Activated CD4-positive, alpha-beta T cell treated with anti-CD3 and anti-CD28 coated beads, Interleukin-2, amount 50 U/mL, for 24 hours (primary cell): ENCODE data around the gene PTPRN2.
"Not testable (repeated sequence)": the region's sequence is repeated elsewhere in the genome, so short reads cannot be mapped to it uniquely, and the experiment has no call there.

Experiments used
- DNase-seq, 2 donors: peaks; one replicate each; pipeline ENCODE4 v3.0.0-alpha.2; 2020; ENCODE audit warnings: low read depth in 1 of 2, low spot score in 1 of 2

The PTPRN2 gene

DNA sequence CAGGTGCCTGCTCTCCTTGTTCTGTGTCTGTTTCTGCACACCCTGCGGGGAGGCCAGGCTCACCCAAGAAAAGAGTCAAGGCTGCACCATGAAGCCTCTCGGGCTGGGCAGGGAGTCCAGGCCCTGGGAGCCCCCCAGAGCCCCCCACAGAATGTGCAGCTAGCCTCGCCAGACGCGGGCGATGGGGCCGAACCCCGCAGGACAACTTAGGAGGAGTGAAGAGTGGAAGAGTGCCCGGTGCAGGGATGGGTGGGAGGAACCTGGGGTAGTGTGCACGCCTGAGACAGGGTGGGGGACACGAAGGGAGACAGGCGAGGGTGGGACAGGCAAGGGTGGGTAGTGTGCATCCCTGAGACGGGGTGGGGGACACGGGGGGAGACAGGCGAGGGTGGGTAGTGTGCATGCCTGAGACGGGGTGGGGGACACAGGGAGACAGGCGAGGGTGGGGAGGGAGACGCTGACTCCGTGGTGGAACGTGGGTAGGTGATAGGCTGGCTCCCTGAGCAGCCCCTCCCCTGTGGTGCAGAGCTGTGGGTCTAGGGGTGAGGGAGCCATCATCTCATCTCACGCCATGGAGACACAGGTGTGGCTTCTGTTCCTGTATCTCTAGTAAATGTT, 635.5 kb downstream of the PTPRN2 start:
- DNase-seq = no peak

DNA sequence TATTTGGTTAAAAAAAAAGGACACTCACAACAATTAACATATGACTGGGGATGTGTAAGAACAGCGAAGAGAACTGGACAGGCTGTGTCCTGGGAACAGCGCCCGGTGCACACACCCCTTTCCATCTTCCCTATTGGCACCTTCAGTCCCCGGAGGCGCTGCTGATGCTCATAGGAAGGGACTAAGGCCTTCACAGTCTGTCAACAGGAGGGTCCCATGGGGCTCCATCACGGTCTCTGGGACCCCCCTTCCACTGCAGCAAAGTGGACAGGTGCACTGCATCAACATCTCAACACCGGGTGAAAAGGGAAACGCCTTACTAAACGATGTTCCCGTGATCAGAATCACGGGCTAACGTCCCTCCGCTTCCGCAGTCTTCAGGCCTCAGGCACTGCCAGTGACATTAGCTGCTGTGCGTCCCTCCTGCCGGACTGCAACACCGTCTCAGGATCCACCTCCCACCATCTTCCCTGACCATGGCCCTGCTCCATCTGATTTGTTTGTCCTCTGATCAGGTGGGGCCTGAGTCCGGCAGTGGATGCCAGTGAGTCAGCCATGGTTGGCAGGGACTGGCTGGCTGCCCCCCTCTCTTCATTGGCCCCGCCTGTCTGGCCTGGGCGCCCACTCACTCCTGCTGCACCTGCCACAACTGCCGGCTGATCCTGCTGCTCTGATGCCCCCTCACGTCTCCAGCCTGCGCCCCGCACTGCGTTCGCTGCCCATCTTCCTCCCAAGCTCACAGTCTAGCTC, 636.1 kb downstream of the PTPRN2 start:
- DNase-seq = no peak

DNA sequence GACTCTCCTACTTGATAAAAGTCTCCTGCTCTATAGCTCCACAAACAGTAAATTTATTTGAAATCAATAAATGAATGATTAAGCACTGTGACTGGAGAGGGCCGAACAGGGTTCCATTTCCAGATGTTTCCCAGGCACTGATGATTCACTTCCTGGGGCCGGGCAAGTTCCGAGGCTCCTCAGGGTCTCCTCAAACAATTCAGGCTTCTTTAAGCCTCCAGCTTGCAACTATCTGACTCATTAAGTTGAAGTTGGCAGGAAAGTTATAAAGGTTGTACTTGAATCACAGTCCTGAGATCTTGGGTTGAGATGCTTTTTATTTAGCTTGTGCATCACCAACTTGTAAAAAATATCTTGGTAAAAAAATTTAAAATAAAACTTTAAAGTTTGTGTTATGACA, 637.9 kb downstream of the PTPRN2 start:
- DNase-seq = no peak

DNA sequence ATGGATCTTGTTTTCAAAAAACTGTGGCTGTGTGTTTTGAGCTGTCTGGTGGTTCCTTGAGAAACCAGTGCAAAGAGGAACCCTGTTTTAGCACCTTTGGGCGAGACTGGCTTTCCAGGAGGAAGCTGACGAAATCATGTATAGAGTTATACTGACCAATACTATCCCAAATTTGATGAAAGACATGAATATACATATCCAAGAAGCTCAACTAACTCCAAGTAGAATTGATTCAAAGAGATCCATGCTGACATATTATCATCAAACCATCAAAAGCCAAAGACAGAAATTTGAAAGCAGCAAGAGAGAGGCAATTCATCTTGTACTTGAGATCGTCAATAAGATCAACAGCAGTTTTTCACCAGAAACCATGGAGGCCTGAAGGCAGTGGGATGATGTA, 640.1 kb downstream of the PTPRN2 start:
- no peak for DNase-seq

DNA sequence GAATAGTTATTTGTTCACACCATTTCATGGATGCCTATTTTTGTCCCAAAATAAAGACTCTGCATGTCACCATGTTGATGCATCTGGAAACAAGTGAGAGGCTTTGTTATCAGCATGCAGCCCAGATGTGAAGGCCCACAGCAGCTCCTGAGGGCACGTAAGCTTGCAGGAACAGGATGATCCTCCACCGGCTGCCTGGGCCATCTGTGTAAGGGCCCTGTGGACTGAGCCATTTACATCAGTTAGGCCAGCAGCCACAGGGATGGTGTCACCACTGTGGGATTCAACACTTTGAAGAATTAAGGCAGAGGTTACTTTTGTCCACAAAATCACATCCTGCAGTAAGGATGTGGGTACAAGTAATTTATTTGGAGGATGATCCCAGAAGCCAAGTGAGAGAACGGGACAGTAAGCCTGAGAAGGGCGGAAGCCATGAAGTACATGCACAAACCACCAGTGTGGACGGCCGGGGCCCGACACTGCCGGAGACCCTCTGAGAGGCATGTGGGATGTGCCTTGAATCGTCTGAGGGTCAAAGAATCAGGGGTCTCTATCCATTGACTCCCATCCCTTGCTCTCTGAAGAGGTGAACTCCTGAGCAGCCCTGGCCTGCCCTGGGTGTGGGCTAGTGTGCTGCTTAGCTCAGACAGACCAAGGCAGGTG, 641.1 kb downstream of the PTPRN2 start:
- DNase-seq = no peak

DNA sequence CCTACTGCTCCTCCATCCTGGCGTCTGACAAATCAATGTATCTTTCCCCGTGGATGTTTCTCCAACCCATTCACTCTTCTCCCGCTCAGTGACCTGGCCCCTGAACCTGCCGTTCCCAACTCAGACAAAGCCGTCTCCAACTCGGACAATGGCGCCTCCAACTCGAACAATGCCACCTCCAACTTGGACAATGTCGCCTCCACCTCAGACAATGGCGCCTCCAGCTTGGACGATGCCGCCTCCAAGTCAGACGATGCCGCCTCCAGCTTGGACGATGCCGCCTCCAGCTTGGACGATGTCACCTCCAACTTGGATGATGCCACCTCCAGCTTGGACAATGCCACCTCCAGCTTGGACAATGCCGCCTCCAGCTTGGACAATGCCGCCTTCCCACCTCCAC, 642.2 kb downstream of the PTPRN2 start:
- no peak for DNase-seq

DNA sequence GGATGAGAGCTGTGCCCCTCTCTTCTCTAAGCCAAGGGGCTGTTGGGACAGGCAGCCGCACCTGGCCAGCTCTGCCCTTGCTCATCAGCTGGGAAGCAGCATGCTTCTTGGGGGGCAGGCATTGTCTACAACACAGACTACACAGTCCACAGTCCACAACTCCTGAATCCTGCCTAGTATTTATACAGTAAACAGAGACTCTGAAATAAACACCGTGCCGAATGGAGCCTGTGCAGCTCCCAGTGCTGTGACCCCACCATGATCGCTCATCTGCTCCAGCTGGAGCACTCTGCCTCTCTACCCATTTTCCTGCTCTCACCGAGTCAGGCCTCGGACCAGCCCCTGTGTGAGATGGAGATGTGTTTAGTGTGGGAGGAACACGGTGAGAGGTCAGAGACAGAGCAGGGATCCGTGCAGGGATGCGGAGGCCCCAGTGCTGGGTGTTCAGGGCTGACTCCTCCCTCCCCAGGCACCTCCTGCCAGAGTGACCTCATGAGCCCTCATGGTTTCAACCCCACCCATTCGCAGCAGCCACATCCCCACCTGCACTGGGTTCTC, 642.8 kb downstream of the PTPRN2 start:
- no peak for DNase-seq

DNA sequence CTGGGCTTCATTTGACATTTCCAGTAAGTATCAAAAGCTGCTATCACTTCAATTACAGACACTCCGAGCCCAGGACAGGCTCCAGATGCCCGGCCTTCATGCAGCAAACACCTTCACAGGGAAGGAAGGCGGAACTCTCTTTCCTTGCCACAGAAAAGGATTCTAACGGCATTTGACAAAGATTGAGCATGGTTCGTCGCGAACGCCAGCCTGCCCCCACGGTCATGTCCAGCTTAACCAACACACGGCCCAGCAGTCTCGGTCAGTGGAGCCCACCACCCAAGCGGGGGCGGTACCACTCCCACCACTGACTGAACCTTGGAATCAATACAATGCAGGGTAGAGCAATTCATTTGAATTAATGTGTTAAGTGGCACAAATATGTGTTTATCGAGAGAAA, 643.6 kb downstream of the PTPRN2 start:
- DNase-seq = no peak

DNA sequence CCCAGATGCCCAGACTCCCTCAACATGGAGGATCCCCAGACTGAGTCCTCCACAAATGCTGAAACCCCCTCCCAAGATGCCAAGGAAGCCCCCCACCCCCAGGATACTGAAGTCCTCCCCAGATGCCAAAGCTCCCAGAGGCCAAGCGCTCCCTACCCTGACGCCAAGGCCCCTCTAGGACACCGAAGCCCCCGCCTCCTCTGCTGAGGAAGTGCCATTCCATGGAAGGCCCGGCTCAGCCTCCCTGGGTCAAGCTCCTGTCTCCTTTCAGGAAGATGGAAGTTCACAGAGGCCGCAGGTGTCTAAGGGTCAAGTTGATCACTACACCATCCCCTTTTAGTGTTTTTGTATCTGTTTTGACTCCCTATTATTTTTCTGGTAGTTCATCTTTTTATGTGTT, 644.1 kb downstream of the PTPRN2 start:
- no peak for DNase-seq

DNA sequence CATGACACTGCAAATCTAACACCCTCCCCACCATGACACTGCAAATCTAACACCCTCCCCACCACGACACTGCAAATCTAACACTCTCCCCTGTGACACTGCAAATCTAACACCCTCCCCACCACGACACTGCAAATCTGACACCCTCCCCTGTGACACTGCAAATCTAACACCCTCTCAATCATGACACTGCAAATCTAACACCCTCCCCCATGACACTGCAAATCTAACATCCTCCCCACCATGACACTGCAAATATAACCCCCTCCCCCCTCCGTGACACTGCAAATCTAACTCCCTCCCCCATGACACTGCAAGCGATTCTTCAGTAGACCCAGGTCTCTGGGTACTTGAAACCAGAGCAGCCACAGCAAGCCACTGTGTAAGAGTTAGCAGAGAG, 646.4 kb downstream of the PTPRN2 start:
- no peak for DNase-seq

DNA sequence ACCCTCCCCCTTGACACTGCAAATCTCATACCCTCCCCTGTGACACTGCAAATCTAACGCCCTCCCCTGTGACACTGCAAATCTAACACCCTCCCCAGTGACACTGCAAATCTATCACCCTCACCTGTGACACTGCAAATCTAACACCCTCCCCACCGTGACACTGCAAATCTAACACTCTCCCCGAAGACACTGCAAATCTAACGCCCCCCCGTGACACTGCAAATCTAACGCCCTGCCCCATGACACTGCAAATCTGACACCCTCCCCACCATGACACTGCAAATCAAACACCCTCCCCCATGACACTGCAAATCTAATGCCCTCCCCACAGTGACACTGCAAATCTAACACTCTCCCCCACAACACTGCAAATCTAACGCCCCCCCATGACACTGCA, 647.1 kb downstream of the PTPRN2 start:
- no peak for DNase-seq

DNA sequence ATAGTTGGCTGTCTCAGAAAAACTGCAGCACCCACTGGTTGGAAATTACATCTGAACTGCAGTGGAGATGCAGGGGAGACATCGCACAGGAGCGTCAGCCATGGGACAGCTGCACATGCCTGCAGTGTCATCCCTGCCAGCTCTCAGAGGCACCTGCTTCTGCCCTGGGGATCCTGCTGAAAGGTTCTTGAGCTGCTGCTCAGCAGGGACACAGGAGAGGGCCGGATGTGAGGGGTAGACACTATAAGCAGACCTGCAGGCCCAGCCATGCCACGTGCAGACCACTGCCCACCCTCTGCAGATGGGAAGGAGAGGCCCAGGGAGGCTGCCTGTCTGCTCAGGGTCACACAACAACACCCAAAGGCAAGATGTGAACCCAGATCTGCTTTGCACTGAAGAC, 649.4 kb downstream of the PTPRN2 start:
- no peak for DNase-seq

DNA sequence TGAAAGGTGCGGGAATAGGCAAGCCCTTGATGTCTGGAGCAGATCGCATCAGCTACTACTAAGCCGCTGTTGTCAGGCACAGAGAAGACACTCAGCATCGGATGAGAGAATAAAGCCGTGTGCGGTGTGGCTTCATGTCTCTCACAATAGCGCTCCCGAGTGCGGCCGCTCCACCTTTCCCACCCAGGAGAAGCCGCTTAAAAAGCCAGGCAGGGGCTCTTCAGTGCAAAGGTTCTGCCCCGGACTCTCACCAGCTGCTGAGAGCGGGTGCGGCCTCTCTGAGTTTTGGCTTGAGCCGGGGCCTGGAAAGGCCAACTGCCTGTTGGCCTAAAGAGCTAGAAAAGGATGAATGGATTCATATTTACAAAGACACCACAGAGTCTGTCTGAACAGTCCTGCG, 650.2 kb downstream of the PTPRN2 start:
- no peak for DNase-seq

DNA sequence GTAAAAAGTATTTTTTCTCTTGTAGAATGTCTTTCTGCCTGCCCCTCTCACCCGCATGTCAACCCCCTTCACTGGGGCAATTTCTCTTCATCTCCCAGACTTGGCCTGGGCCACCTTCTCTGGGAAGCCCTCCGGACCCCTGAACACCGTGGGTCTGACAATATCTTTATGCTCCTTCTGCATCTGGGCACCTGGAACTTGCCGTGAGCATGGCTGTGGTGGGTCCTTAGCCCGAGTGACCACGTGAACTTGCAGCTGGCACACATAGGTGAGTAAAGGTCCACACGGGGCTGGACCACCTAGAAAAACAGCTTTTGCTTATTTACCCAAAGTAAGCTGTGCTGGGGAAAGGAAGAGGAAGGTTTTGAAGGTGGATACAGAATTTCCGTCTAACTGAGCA, 650.6 kb downstream of the PTPRN2 start:
- DNase-seq = no peak

DNA sequence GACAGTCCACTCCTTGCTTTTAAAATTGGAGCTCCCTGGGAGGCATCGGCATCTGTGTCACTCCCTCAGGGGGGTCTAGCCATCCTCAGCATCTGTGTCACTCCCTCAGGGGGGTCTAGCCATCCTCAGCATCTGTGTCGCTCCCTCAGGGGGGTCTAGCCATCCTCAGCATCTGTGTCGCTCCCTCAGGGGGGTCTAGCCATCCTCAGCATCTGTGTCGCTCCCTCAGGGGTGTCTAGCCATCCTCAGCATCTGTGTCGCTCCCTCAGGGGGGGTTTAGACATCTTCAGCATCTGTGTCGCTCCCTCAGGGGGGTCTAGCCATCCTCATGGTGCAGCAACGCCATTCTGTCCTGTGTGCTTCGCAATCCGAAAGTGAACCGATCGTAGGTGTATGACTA, 651.9 kb downstream of the PTPRN2 start:
- not testable (repeated sequence) for DNase-seq

DNA sequence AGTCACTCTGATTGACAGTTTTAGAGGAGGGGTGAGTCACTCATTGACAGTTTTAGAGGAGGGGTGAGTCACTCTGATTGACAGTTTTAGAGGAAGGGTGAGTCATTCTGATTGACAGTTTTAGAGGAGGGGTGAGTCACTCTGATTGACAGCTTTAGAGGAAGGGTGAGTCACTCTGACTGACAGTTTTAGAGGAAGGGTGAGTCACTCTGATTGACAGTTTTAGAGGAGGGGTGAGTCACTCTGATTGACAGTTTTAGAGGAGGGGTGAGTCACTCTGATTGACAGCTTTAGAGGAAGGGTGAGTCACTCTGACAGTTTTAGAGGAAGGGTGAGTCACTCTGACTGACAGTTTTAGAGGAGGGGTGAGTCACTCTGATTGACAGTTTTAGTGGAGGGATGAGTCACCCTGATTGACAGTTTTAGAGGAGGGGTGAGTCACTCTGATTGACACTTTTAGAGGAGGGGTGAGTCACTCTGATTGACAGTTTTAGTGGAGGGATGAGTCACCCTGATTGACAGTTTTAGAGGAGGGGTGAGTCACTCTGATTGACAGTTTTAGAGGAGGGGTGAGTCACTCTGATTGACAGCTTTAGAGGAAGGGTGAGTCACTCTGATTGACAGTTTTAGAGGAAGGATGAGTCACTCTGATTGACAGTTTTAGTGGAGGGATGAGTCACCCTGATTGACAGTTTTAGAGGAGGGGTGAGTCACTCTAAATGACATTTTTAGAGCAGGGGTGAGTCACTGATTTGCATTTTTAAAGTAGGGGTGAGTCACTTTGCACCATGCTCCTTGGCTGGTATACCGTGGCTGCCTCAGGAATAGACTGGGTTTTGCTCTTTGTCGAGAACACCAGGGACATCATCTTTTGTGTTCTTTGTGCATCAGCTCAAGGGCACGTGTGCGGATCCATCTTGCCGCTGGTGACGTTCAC, 654.1 kb downstream of the PTPRN2 start:
- not testable (repeated sequence) for DNase-seq

DNA sequence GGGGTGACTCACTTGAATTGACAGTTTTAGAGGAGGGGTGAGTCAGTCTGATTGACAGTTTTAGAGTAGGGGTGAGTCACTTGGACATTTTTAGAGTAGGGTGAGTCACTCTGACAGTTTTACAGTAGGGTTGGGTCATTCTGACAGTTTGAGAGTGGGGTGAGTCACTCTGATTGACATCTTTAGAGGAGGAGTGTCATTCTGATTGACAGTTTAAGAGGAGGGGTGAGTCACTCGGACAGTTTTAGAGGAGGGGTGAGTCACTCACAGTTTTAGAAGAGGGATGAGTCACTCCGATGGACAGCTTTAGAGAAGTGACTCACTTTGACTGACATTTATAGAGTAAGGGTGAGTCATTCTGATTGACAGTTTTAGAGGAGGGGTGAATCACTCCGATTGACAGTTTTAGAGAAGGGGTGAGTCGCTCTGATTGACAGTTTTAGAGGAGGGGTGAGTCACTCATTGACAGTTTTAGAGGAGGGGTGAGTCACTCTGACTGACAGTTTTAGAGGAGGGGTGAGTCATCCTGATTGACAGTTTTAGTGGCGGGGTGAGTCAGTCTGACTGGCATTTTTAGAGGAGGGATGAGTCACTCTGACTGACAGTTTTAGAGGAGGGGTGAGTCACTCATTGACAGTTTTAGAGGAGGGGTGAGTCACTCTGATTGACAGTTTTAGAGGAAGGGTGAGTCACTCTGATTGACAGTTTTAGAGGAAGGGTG, 655.0 kb downstream of the PTPRN2 start:
- DNase-seq = no peak

DNA sequence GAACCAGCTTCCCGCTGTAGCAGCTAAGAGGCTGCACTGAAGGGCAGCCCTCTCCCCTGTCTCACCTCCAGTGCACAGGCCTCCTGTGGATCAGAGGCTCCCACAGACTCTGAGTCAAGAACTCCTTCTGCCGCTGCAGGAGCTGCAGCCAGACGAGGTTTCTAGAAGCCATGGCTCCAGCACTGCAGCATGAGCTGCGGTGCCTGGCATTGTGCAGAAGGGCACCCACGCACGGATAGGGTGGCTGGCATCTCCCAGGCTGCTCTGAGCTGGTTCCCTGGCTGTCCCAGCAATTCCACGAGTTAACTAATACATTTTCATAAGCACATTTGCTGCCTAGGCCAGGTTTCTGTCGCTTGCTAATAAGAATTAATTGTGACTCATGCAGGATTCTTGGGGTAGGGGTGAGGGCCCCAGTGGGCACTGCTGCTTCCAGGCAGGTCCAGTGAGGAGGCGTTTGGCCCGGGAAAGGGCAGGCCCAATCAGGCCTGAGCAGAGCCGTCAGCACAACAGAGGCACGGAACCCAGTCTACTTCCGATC, 656.6 kb downstream of the PTPRN2 start:
- no peak for DNase-seq

DNA sequence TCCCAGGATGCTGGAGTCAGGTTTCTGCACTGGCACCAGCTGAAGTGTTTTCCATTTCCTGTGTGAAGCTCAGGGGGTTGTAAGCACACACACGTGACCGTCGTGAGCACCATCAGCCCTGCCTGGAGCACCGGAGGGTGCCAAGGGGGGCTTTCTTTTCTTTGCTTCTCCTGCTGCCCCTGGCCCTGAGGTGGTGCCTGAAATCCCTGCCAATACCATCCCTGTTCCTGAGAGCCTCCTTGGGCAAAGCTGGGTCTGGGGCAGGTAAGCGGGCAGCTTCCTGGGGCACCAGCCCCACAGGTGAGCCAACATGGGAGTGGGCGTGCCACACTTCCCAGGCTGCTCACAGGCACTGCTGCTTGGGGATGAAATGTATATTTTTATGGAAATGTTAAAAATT, 657.2 kb downstream of the PTPRN2 start:
- DNase-seq = no peak

DNA sequence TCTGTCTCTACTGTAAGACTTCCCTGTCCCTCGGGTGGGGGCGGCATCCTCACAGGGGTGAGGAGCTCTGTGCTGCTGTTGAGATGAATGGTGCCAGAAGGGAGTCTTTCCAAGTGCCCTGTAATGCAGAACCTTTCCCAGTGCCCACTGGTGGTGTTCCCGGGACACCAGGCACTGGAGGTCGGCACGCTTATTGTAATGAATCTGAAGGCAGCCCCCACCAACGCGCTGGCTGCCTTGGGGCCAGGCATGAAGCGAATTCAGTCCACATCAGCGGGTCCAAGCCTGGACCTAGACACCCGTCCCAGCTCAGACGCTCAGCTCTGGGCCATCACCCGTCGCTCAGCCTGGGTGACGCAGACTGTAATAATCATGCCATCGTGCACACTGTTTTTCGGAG, 658.0 kb downstream of the PTPRN2 start:
- DNase-seq = no peak
